ENCODE measurements around the gene MUC12.

- TF ChIP-seq, protein P1, sequence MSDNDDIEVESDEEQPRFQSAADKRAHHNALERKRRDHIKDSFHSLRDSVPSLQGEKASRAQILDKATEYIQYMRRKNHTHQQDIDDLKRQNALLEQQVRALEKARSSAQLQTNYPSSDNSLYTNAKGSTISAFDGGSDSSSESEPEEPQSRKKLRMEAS (IDR thresholded peaks at IDR 0.05): no peak
- TF ChIP-seq EZH2 (IDR thresholded peaks at IDR 0.05; ENCODE audit: low read depth, low read length, severe bottlenecking) (no peak), CTCF (IDR thresholded peaks at IDR 0.05; ENCODE audit: control extremely low read depth in 1 of 3, insufficient read depth in 1 of 3, low read depth in 1 of 3, low read length in 3 of 3) (no peak), YY1 (IDR thresholded peaks at IDR 0.05; ENCODE audit: low read depth, low read length) (no peak)
These were observed 46.3 kb downstream of the MUC12 start for GRCh38 chr7:101015626-101016025.
